H1 (cell line): ENCODE data around the gene RNU1-4. TPM values are rescaled to one million over a fixed set of nuclear protein-coding genes. Genes with fewer than 3 reads are reported as not detected.
"Not testable (repeated sequence)": the region's sequence is repeated elsewhere in the genome, so short reads cannot be mapped to it uniquely, and the experiment has no call there.

ENCODE experiments used
- CTCF ChIA-PET: fragments of 300-600 bp; sonication (Branson Sonifier 250); formaldehyde crosslinking; loops from one replicate; lab custom pipeline; 2021; ENCODE audit not compliant: partially characterized antibody; lab: Charles Lee
- POLR2A ChIA-PET: fragments of 300-600 bp; sonication (Branson Sonifier 250); formaldehyde crosslinking; loops from one replicate; lab custom pipeline; 2021; ENCODE audit warnings: inconsistent platforms; ENCODE audit not compliant: partially characterized antibody; lab: Charles Lee
- DNase-seq, 2 experiments: peaks; one replicate each; pipeline versions ENCODE4 v3.0.0 to v3.0.0-alpha.2; 2010 to 2022; ENCODE audit warnings: low spot score in 2 of 2, low read depth in 1 of 2, mixed read lengths in 1 of 2
- FAIRE-seq: peaks from 2 replicates; lab custom pipeline; 2011; peaks lifted over from hg19 to GRCh38; lab: Jason Lieb, UNC
- H2AFZ ChIP-seq: 2 replicates; pipeline ENCODE4 v1.8.1; 2012; ENCODE audit warnings: low read length, inconsistent platforms
- H2AK5ac ChIP-seq: 2 replicates; pipeline ENCODE4 v1.6.1; 2013; ENCODE audit warnings: low read depth, low read length
- H2BK120ac ChIP-seq: replicated peaks from 2 replicates; pipeline ENCODE3; 2013; ENCODE audit warnings: low read depth, low read length, inconsistent platforms
- H2BK12ac ChIP-seq: 2 replicates; pipeline ENCODE4 v1.6.1; 2013; ENCODE audit warnings: low read depth, low read length
- H2BK15ac ChIP-seq: 2 replicates; pipeline ENCODE4 v1.6.1; 2013; ENCODE audit warnings: low read length
- H2BK20ac ChIP-seq: 2 replicates; pipeline ENCODE4 v1.6.1; 2013; ENCODE audit warnings: low read length
- H2BK5ac ChIP-seq: 2 replicates; pipeline ENCODE4 v1.6.1; 2013; ENCODE audit warnings: low read depth, low read length
- H3K14ac ChIP-seq: 2 replicates; pipeline ENCODE4 v1.6.1; 2013; ENCODE audit warnings: inconsistent platforms; ENCODE audit not compliant: insufficient read length
- H3K18ac ChIP-seq: 2 replicates; pipeline ENCODE4 v1.6.1; 2013; ENCODE audit warnings: low read length; ENCODE audit errors: extremely low read depth
- H3K23ac ChIP-seq: 2 replicates; pipeline ENCODE4 v1.6.1; 2013; ENCODE audit warnings: inconsistent platforms; ENCODE audit not compliant: insufficient read length
- H3K23me2 ChIP-seq: 2 replicates; pipeline ENCODE4 v1.6.1; 2013; ENCODE audit warnings: low read depth, low read length
- H3K27ac ChIP-seq: 2 replicates; pipeline ENCODE4 v1.6.1; 2011; ENCODE audit warnings: low read depth, low read length, inconsistent platforms
- H3K27me3 ChIP-seq, 4 experiments: replicated peaks in 1 of 4; 1 replicate in 1 of 4; 2 replicates in 3 of 4; pipeline versions ENCODE4 v1.6.1 to v1.8.1; 2011 to 2013; ENCODE audit warnings: low read length in 3 of 4, mild to moderate bottlenecking in 3 of 4, inconsistent platforms in 2 of 4, mixed read lengths in 2 of 4, moderate library complexity in 1 of 4; ENCODE audit not compliant: control insufficient read depth in 3 of 4, insufficient read depth in 3 of 4; ENCODE audit errors: extremely low read depth in 1 of 4
- H3K36me3 ChIP-seq, 4 experiments: 2 replicates each; pipeline versions ENCODE4 v1.6.1 to v1.8.1; 2011 to 2013; ENCODE audit warnings: mild to moderate bottlenecking in 4 of 4, low read length in 3 of 4, moderate library complexity in 2 of 4, control low read depth in 1 of 4, inconsistent platforms in 1 of 4; ENCODE audit not compliant: insufficient read depth in 4 of 4, control insufficient read depth in 2 of 4
- H3K4ac ChIP-seq: replicated peaks from 2 replicates; pipeline ENCODE3; 2013; ENCODE audit warnings: low read length, low read depth, mixed read lengths, inconsistent platforms; ENCODE audit not compliant: insufficient read length
- H3K4me1 ChIP-seq, 4 experiments: replicated peaks in 1 of 4; 1 replicate in 1 of 4; 2 replicates in 3 of 4; pipeline versions ENCODE4 v1.6.1 to v1.8.1; 2011 to 2013; ENCODE audit warnings: low read length in 3 of 4, inconsistent platforms in 2 of 4, mixed read lengths in 1 of 4; ENCODE audit not compliant: insufficient read depth in 4 of 4, control insufficient read depth in 3 of 4
- H3K4me2 ChIP-seq, 2 experiments: 2 replicates each; pipeline versions ENCODE4 v1.6.1 to v1.8.1; 2011 to 2013; ENCODE audit warnings: low read depth in 2 of 2, low read length in 2 of 2, control low read depth in 1 of 2, inconsistent platforms in 1 of 2, mild to moderate bottlenecking in 1 of 2; ENCODE audit not compliant: insufficient read depth in 1 of 2
- H3K4me3 ChIP-seq, 4 experiments: fragments of 200-600, 300-600 bp in 1 of 4; sonication (generic), shearing (Covaris generic), sonication (Bioruptor Twin) in 1 of 4; 2 replicates each; pipeline versions ENCODE4 v1.5.1 to v1.8.1; 2011 to 2016; ENCODE audit warnings: low read length in 4 of 4, low read depth in 3 of 4, control low read depth in 2 of 4, inconsistent platforms in 2 of 4, mild to moderate bottlenecking in 2 of 4, mixed read lengths in 1 of 4, moderate library complexity in 1 of 4; ENCODE audit not compliant: insufficient read depth in 2 of 4; ENCODE audit errors: extremely low read depth in 1 of 4
- H3K56ac ChIP-seq: replicated peaks from 2 replicates; pipeline ENCODE3; 2013; ENCODE audit warnings: low read depth, mild to moderate bottlenecking, mixed read lengths, low read length, inconsistent platforms; ENCODE audit not compliant: insufficient read length
- H3K79me1 ChIP-seq: 2 replicates; pipeline ENCODE4 v1.6.1; 2013; ENCODE audit warnings: low read depth, low read length, control low read depth
- H3K79me2 ChIP-seq, 2 experiments: 2 replicates each; pipeline versions ENCODE4 v1.6.1 to v1.8.1; 2012 to 2013; ENCODE audit warnings: low read length in 2 of 2, mild to moderate bottlenecking in 2 of 2, inconsistent platforms in 1 of 2; ENCODE audit not compliant: insufficient read depth in 2 of 2, control insufficient read depth in 1 of 2
- H3K9ac ChIP-seq, 4 experiments: replicated peaks in 1 of 4; 1 replicate in 1 of 4; 2 replicates in 3 of 4; pipeline versions ENCODE4 v1.6.1 to v1.8.1; 2011 to 2013; ENCODE audit warnings: low read depth in 3 of 4, low read length in 3 of 4, control low read depth in 2 of 4, mild to moderate bottlenecking in 2 of 4, moderate library complexity in 2 of 4, inconsistent platforms in 1 of 4; ENCODE audit errors: extremely low read depth in 1 of 4
- H3K9me3 ChIP-seq, 2 experiments: 2 replicates each; pipeline versions ENCODE4 v1.6.1 to v1.8.1; 2012 to 2013; ENCODE audit warnings: mild to moderate bottlenecking in 2 of 2, moderate library complexity in 2 of 2, control low read depth in 1 of 2, inconsistent platforms in 1 of 2, low read depth in 1 of 2, low read length in 1 of 2, mixed read lengths in 1 of 2; ENCODE audit not compliant: insufficient read depth in 2 of 2
- H4K20me1 ChIP-seq, 2 experiments: replicated peaks in 1 of 2; 2 replicates each; pipeline versions ENCODE3 to v1.8.1; 2011 to 2013; ENCODE audit warnings: inconsistent platforms in 2 of 2, low read length in 2 of 2, mild to moderate bottlenecking in 1 of 2; ENCODE audit not compliant: insufficient read depth in 2 of 2, control insufficient read depth in 1 of 2
- H4K5ac ChIP-seq: 2 replicates; pipeline ENCODE4 v1.6.1; 2013; ENCODE audit warnings: low read length, low read depth, mixed read lengths, inconsistent platforms; ENCODE audit not compliant: insufficient read length
- H4K8ac ChIP-seq: 2 replicates; pipeline ENCODE4 v1.8.0; 2013; ENCODE audit warnings: mild to moderate bottlenecking, moderate library complexity, low read length, inconsistent platforms; ENCODE audit not compliant: insufficient read depth; ENCODE audit errors: extremely low read depth
- H4K91ac ChIP-seq: replicated peaks from 2 replicates; pipeline ENCODE3; 2013; ENCODE audit warnings: low read length, mixed read lengths, inconsistent platforms; ENCODE audit not compliant: insufficient read length
- BCL11A ChIP-seq, 2 experiments: IDR thresholded peaks; one replicate each; pipeline ENCODE4 v1.6.1; 2011; ENCODE audit warnings: low read depth in 2 of 2, low read length in 2 of 2, mild to moderate bottlenecking in 2 of 2
- CREB1 ChIP-seq: IDR thresholded peaks from 2 replicates; pipeline ENCODE4 v1.6.1; 2012; ENCODE audit warnings: inconsistent platforms
- EGR1 ChIP-seq: IDR thresholded peaks from 2 replicates; pipeline ENCODE4 v1.6.1; 2011; ENCODE audit warnings: low read depth, low read length, borderline replicate concordance
- HDAC2 ChIP-seq, 2 experiments: fragments of 300-600 bp in 1 of 2; sonication (generic) in 1 of 2; IDR thresholded peaks; 2 replicates each; pipeline ENCODE4 v1.6.1; 2011 to 2012; ENCODE audit warnings: low read depth in 2 of 2, low read length in 2 of 2, mild to moderate bottlenecking in 2 of 2, moderate library complexity in 2 of 2, borderline replicate concordance in 1 of 2, inconsistent platforms in 1 of 2
- KDM1A ChIP-seq: fragments of 200-600, 300-600 bp; sonication (generic); IDR thresholded peaks from 2 replicates; pipeline ENCODE4 v1.7.1; 2016; ENCODE audit warnings: mild to moderate bottlenecking, low read length, borderline replicate concordance
- KDM5A ChIP-seq: fragments of 200-600 bp; IDR thresholded peaks from 2 replicates; pipeline ENCODE4 v1.7.1; 2012; ENCODE audit warnings: mild to moderate bottlenecking, low read length, inconsistent platforms, mixed read lengths
- RNF2 ChIP-seq: fragments of 200-900, 300-1000 bp; sonication (generic); IDR thresholded peaks from 2 replicates; pipeline ENCODE4 v1.7.1; 2016; ENCODE audit warnings: borderline replicate concordance, low read depth, mild to moderate bottlenecking, antibody characterized with exemption, low read length; ENCODE audit not compliant: poor library complexity, severe bottlenecking; ENCODE audit errors: missing control alignments
- SAP30 ChIP-seq: fragments of 300-600 bp; sonication (generic); IDR thresholded peaks from 2 replicates; pipeline ENCODE4 v1.7.1; 2012; ENCODE audit warnings: low read length, moderate library complexity, mild to moderate bottlenecking, inconsistent platforms; ENCODE audit not compliant: insufficient read depth, insufficient replicate concordance
- SIX5 ChIP-seq: IDR thresholded peaks from 2 replicates; pipeline ENCODE4 v1.6.1; 2011; ENCODE audit warnings: mild to moderate bottlenecking, low read depth, low read length
- WGBS, 2 experiments: shearing (Covaris generic) in 1 of 2; methylation state at CpG; one replicate each; pipeline versions ENCODE4 v1.1.6 to v1.1.7; 2013 to 2015; ENCODE audit warnings: low lambda C conversion rate in 2 of 2, mixed read lengths in 2 of 2, inconsistent platforms in 1 of 2, low coverage in 1 of 2, missing lambda C conversion rate in 1 of 2; ENCODE audit not compliant: insufficient replicate concordance in 2 of 2, insufficient coverage in 1 of 2, insufficient read length in 1 of 2; ENCODE audit errors: extremely low coverage in 1 of 2, missing lambda C conversion rate in 1 of 2; 5-methylcytosine and 5-hydroxymethylcytosine counted together
- polyA plus RNA-seq, 7 experiments: library from polyadenylated mRNA; depleted of rRNA in 3 of 7; stranded (reverse) in 5 of 7; unstranded in 2 of 7; fragments of >200 nt in 5 of 7; fragments of 200-250 nt in 2 of 7; gene quantifications; 1 replicate in 5 of 7; 2 replicates in 1 of 7; 4 replicates in 1 of 7; pipeline versions ENCODE4 v1.2.1 to v1.2.3, GENCODE V29; 2011 to 2013; ENCODE audit warnings: missing spikeins in 2 of 7, mixed read lengths in 2 of 7
- total RNA-seq: library from RNA; stranded (reverse); fragmentation: NEBNext Ultra II Directional; extraction: Animal tissue kit (Norgen Biotek cat#: 25700); gene quantifications from 2 replicates; pipeline ENCODE4 v1.2.1, GENCODE V29; 2021

The RNU1-4 gene
- total and polyA plus RNA-seq, 2 of the 8 experiments (the other 6 are each of a cell fraction or from before 2014, with no cell fraction given), result 145 to 1,303 TPM

DNA sequence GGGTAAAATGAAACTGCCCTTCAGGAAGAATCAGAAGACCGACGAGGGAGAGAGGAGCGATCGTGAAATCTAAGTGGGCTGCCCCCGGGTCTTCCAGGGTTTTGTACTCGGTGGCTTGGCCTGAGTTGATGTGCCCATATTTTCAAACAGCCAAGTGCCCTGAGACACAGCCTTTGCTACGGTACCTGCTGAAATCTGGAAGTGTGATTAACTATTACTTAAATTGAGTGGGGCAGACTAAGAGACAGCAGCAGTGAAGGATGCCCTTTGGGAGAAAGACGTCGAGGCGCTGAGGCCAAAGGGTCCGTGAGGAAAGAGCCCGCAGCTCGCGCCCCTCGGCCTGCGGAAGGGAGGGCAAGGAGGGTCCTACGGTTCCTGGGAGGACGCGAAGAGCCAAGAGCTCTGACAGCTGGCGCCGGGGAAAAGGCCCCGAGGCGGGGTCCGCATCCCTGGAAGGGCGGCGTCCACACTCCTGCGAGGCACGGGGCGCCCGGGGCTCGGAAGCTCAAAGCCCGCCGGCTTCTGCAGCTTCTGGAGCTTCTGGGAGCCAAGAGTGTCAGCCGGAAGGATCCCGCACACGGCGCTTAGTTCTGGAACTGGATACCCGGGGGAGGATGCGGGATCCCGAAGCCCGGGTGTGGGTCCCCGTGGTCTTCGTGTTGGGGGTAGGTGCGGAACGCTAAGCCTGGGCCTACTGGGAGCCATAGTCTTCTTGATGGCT lies 15.4 kb upstream of the RNU1-4 start (continued):
- TF ChIP-seq HDAC2 (IDR thresholded peaks at IDR 0.05; ENCODE audit: borderline replicate concordance in 1 of 2, low read depth in 2 of 2, low read length in 2 of 2), result no peak
- TF ChIP-seq SAP30, result no peak
- TF ChIP-seq RNF2, result peak; percentile 21
- no peak for TF ChIP-seq SIX5
- TF ChIP-seq EGR1, result peak; percentile 40; the same call in 1 of the 2 replicates
- no peak for TF ChIP-seq KDM1A
- no peak for TF ChIP-seq BCL11A (IDR thresholded peaks at IDR 0.05; ENCODE audit: low read depth in 2 of 2, low read length in 2 of 2)
- TF ChIP-seq KDM5A, result no peak
- no peak for TF ChIP-seq CREB1

DNA sequence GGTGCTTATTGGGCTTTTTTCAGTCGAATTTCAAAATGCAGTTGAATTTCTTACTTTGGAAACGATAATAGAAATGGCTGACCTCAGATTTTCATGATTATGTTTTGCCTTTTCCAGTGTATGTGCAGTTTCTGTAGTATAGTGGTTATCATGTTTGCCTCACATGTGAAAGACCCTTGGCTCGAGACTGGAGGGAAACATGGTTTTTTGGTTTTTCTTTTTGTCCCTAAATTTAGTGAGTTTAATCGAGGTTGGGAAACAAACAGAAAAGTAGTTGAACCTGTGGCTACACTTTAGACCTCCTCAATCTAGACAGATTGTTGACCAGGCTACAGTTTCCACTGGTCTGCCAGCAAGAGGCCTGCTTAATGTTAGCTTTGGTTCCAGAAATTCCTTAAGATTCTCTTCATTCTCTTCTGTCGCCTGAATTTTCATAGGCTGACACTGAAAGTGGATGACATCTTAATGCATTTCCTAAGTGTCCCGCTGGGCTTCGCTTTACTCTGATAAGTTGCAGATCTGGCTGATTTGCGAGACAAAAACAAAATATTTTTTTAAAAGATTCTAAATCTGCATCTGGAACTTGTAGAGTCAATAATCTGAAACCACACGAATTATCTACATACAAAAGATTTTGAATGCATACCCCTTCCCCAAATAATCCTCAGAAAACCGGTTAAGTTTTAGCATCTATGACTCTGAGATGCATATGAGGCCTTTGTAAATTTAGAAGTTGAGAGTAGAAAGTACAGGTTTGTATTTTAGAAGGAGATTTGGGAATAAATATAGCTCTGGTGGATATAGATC lies 14.7 kb upstream of the RNU1-4 start:
- H2BK12ac ChIP-seq, H3K27ac ChIP-seq: not testable (repeated sequence)

More for the DNA sequence above, 14.7 kb upstream of the RNU1-4 start:
- not testable (repeated sequence) for H2AK5ac ChIP-seq, H2BK15ac ChIP-seq, H2AFZ ChIP-seq, H3K4me1 ChIP-seq, H3K79me2 ChIP-seq, H3K9ac ChIP-seq, H3K27me3 ChIP-seq, H4K20me1 ChIP-seq, H4K5ac ChIP-seq, H3K23ac ChIP-seq, H3K4me3 ChIP-seq, H3K9me3 ChIP-seq, DNase-seq, H3K79me1 ChIP-seq, H2BK120ac ChIP-seq, H3K14ac ChIP-seq, H2BK20ac ChIP-seq, FAIRE-seq, H3K36me3 ChIP-seq, H2BK5ac ChIP-seq, H4K91ac ChIP-seq, H3K4ac ChIP-seq, H3K4me2 ChIP-seq, H4K8ac ChIP-seq, H3K56ac ChIP-seq, H3K23me2 ChIP-seq, H3K18ac ChIP-seq
- CTCF ChIA-PET, result interaction anchor here (0.6 to 29.9 kb wide), 6 partner anchors 9 to 536 kb away, joined by 3 to 723 read pairs (median 5); no protein-coding TSS in a partner anchor
- WGBS, 2 experiments, result 81% methylated on average over 10 of the region's 10 CpGs; no CpG with 5 or more reads in 1 of the 2 experiments
- POLR2A ChIA-PET, result interaction anchor here (0.9 to 1.5 kb wide), 4 partner anchors 18 to 180 kb away, joined by 3 read pairs; no protein-coding TSS in a partner anchor
